ENCODE data around the gene FRK. TPM values are rescaled to one million over a fixed set of nuclear protein-coding genes. Genes with fewer than 3 reads are reported as not detected.

Gene FRK
- total RNA-seq, 1 donor from 2014 or later, result 0.77 TPM

- Histone ChIP-seq H3K36me3 (ENCODE audit: insufficient read depth, low read length) (no peaks in the 10 kb centered on the region), H2AFZ (ENCODE audit: low read depth, low read length) (no peak overlapping the region), H3K4me1 (ENCODE audit: insufficient read depth, low read length) (no peaks in the 10 kb centered on the region), H3K4me3 (ENCODE audit: insufficient read depth, low read depth, low read length) (no peak overlapping the region), H3K27ac (ENCODE audit: low read depth, low read length) (no peak overlapping the region), H3K9ac (ENCODE audit: low read length) (no peak overlapping the region), H3K79me2 (ENCODE audit: insufficient read depth, low read length) (no peaks in the 10 kb centered on the region), H3K4me2 (ENCODE audit: low read length) (no peak overlapping the region), H4K20me1 (ENCODE audit: insufficient read depth, low read length) (no peaks in the 10 kb centered on the region), H3K9me3 (ENCODE audit: insufficient read depth, low read depth, low read length) (no peaks in the 10 kb centered on the region), H3K27me3 (ENCODE audit: insufficient read depth, low read length) (no peaks in the 10 kb centered on the region)
- H3K4me3 Mint-ChIP-seq (ENCODE audit: unreplicated experiment), result no peak overlapping the region
- DNase-seq (ENCODE audit: low read depth), result no peak
- no peak for FAIRE-seq
- no peak overlapping the region for H3K27ac Mint-ChIP-seq (ENCODE audit: unreplicated experiment)
- no peaks in the 10 kb centered on the region for H3K27me3 Mint-ChIP-seq (ENCODE audit: low read depth, unreplicated experiment)
- TF ChIP-seq EZH2 (IDR thresholded peaks at IDR 0.05; ENCODE audit: insufficient read depth, low read length) (no peak), CTCF (IDR thresholded peaks at IDR 0.05; ENCODE audit: insufficient read depth, low read depth, low read length) (no peak)
- no peaks in the 10 kb centered on the region for H3K36me3 Mint-ChIP-seq (ENCODE audit: low read depth, unreplicated experiment)
- H3K9me3 Mint-ChIP-seq (ENCODE audit: unreplicated experiment), result no peaks in the 10 kb centered on the region
- H3K4me1 Mint-ChIP-seq (ENCODE audit: low read depth, unreplicated experiment), result peaks cover 2% of the 10 kb centered on the region
Observed at GRCh38 chr6:115999235-115999634, 61.5 kb downstream of the FRK start.

GRCh38 chr6:115997990-115998585 is 62.6 kb downstream of the FRK start:
- no peak overlapping the region for H3K4me3 Mint-ChIP-seq (ENCODE audit: unreplicated experiment)
- Histone ChIP-seq H3K27ac (ENCODE audit: low read depth, low read length) (no peak overlapping the region), H3K79me2 (ENCODE audit: insufficient read depth, low read length) (no peaks in the 10 kb centered on the region), H3K4me2 (ENCODE audit: low read length) (no peak overlapping the region), H3K9me3 (ENCODE audit: insufficient read depth, low read depth, low read length) (no peaks in the 10 kb centered on the region), H3K4me1 (ENCODE audit: insufficient read depth, low read length) (no peaks in the 10 kb centered on the region), H3K36me3 (ENCODE audit: insufficient read depth, low read length) (no peaks in the 10 kb centered on the region), H3K4me3 (ENCODE audit: insufficient read depth, low read depth, low read length) (no peak overlapping the region), H4K20me1 (ENCODE audit: insufficient read depth, low read length) (no peaks in the 10 kb centered on the region), H3K27me3 (ENCODE audit: insufficient read depth, low read length) (no peaks in the 10 kb centered on the region), H3K9ac (ENCODE audit: low read length) (no peak overlapping the region), H2AFZ (ENCODE audit: low read depth, low read length) (no peak overlapping the region)
- no peaks in the 10 kb centered on the region for H3K27me3 Mint-ChIP-seq (ENCODE audit: low read depth, unreplicated experiment)
- H3K4me1 Mint-ChIP-seq (ENCODE audit: low read depth, unreplicated experiment), result no peaks in the 10 kb centered on the region
- TF ChIP-seq EZH2 (IDR thresholded peaks at IDR 0.05; ENCODE audit: insufficient read depth, low read length) (no peak), CTCF (IDR thresholded peaks at IDR 0.05; ENCODE audit: insufficient read depth, low read depth, low read length) (no peak)
- no peaks in the 10 kb centered on the region for H3K9me3 Mint-ChIP-seq (ENCODE audit: unreplicated experiment)
- H3K36me3 Mint-ChIP-seq (ENCODE audit: low read depth, unreplicated experiment), result no peaks in the 10 kb centered on the region
- FAIRE-seq (no peak), DNase-seq (ENCODE audit: low read depth) (no peak)
- H3K27ac Mint-ChIP-seq (ENCODE audit: unreplicated experiment), result no peak overlapping the region

GRCh38 chr6:115986026-115986425 is 74.7 kb downstream of the FRK start:
- H3K4me1 ChIP-seq (ENCODE audit: insufficient read depth, low read length), result no peaks in the 10 kb centered on the region
- peaks cover 14% of the 10 kb centered on the region for H3K4me1 Mint-ChIP-seq (ENCODE audit: low read depth, unreplicated experiment)
- DNase-seq (ENCODE audit: low read depth) (no peak), FAIRE-seq (no peak)
- TF ChIP-seq CTCF (IDR thresholded peaks at IDR 0.05; ENCODE audit: insufficient read depth, low read depth, low read length), result no peak
- no peak for TF ChIP-seq EZH2 (IDR thresholded peaks at IDR 0.05; ENCODE audit: insufficient read depth, low read length)
- no peaks in the 10 kb centered on the region for H3K27me3 ChIP-seq (ENCODE audit: insufficient read depth, low read length)
- no peaks in the 10 kb centered on the region for H4K20me1 ChIP-seq (ENCODE audit: insufficient read depth, low read length)
- no peak overlapping the region for H3K27ac ChIP-seq (ENCODE audit: low read depth, low read length)
- H3K27ac Mint-ChIP-seq (ENCODE audit: unreplicated experiment), result no peak overlapping the region
- H3K4me3 ChIP-seq (ENCODE audit: insufficient read depth, low read depth, low read length), result no peak overlapping the region
- H3K4me2 ChIP-seq (ENCODE audit: low read length), result no peak overlapping the region
- no peaks in the 10 kb centered on the region for H3K79me2 ChIP-seq (ENCODE audit: insufficient read depth, low read length)
- H3K9ac ChIP-seq (ENCODE audit: low read length), result no peak overlapping the region
- peaks cover 2% of the 10 kb centered on the region for H3K9me3 Mint-ChIP-seq (ENCODE audit: unreplicated experiment)
- no peaks in the 10 kb centered on the region for H3K9me3 ChIP-seq (ENCODE audit: insufficient read depth, low read depth, low read length)
- no peaks in the 10 kb centered on the region for H3K36me3 Mint-ChIP-seq (ENCODE audit: low read depth, unreplicated experiment)
- H3K36me3 ChIP-seq (ENCODE audit: insufficient read depth, low read length), result no peaks in the 10 kb centered on the region
- H3K4me3 Mint-ChIP-seq (ENCODE audit: unreplicated experiment), result no peak overlapping the region
- H2AFZ ChIP-seq (ENCODE audit: low read depth, low read length), result no peak overlapping the region
- no peaks in the 10 kb centered on the region for H3K27me3 Mint-ChIP-seq (ENCODE audit: low read depth, unreplicated experiment)
